Measurements from ENCODE around the gene USP10.
"Not testable (repeated sequence)": the region's sequence is repeated elsewhere in the genome, so short reads cannot be mapped to it uniquely, and the experiment has no call there.

Gene USP10

GRCh38 chr16:84686707-84687298 is 13.0 kb upstream of the USP10 start:
- H3K4me3 ChIP-seq (ENCODE audit: low read length) = no peak overlapping the region
- no peaks in the 10 kb centered on the region for H3K36me3 ChIP-seq (ENCODE audit: control insufficient read depth, insufficient read depth, low read length)
- DNase-seq (ENCODE audit: low read depth, low spot score) = no peak
- H3K4me1 ChIP-seq (ENCODE audit: control insufficient read depth, insufficient read depth, low read length) = peaks cover 2% of the 10 kb centered on the region; the same call in 1 of the 2 replicates
- H3K27ac ChIP-seq (ENCODE audit: low read length) = no peak overlapping the region
- H3K9me3 ChIP-seq (ENCODE audit: control insufficient read depth, insufficient read depth, low read length) = no peaks in the 10 kb centered on the region
- H3K27me3 ChIP-seq (ENCODE audit: control insufficient read depth, insufficient read depth, low read length) = no peaks in the 10 kb centered on the region
- no CpG with 5 or more reads among the region's 6 CpGs for WGBS (ENCODE audit: insufficient coverage, insufficient read length)

- no peaks in the 10 kb centered on the region for H3K9me3 ChIP-seq (ENCODE audit: control insufficient read depth, insufficient read depth, low read length)
- H3K27me3 ChIP-seq (ENCODE audit: control insufficient read depth, insufficient read depth, low read length) = no peaks in the 10 kb centered on the region
- no peak for DNase-seq (ENCODE audit: low read depth, low spot score)
- H3K4me3 ChIP-seq (ENCODE audit: low read length) = no peak overlapping the region
- H3K4me1 ChIP-seq (ENCODE audit: control insufficient read depth, insufficient read depth, low read length) = peaks cover 2% of the 10 kb centered on the region; the same call in 1 of the 2 replicates
- no CpG with 5 or more reads among the region's 6 CpGs for WGBS (ENCODE audit: insufficient coverage, insufficient read length)
- no peak overlapping the region for H3K27ac ChIP-seq (ENCODE audit: low read length)
- H3K36me3 ChIP-seq (ENCODE audit: control insufficient read depth, insufficient read depth, low read length) = no peaks in the 10 kb centered on the region
Measured at GRCh38 chr16:84687715-84688114, 12.1 kb upstream of the USP10 start.

GRCh38 chr16:84688163-84688562 is 11.6 kb upstream of the USP10 start:
- not testable (repeated sequence) for DNase-seq (ENCODE audit: low read depth, low spot score)

GRCh38 chr16:84689111-84689510 is 10.7 kb upstream of the USP10 start:
- WGBS (ENCODE audit: insufficient coverage, insufficient read length) = no CpG with 5 or more reads among the region's 8 CpGs
- H3K4me1 ChIP-seq (ENCODE audit: control insufficient read depth, insufficient read depth, low read length) = peaks cover 2% of the 10 kb centered on the region; the same call in 1 of the 2 replicates
- H3K27me3 ChIP-seq (ENCODE audit: control insufficient read depth, insufficient read depth, low read length) = no peaks in the 10 kb centered on the region
- no peak for DNase-seq (ENCODE audit: low read depth, low spot score)
- no peaks in the 10 kb centered on the region for H3K9me3 ChIP-seq (ENCODE audit: control insufficient read depth, insufficient read depth, low read length)
- no peak overlapping the region for H3K4me3 ChIP-seq (ENCODE audit: low read length)
- no peak overlapping the region for H3K27ac ChIP-seq (ENCODE audit: low read length)
- H3K36me3 ChIP-seq (ENCODE audit: control insufficient read depth, insufficient read depth, low read length) = no peaks in the 10 kb centered on the region

More at GRCh38 chr16:84688163-84688562, 11.6 kb upstream of the USP10 start:
- H3K27me3 ChIP-seq (ENCODE audit: control insufficient read depth, insufficient read depth, low read length); H3K36me3 ChIP-seq (ENCODE audit: control insufficient read depth, insufficient read depth, low read length); H3K4me3 ChIP-seq (ENCODE audit: low read length); H3K4me1 ChIP-seq (ENCODE audit: control insufficient read depth, insufficient read depth, low read length); H3K27ac ChIP-seq (ENCODE audit: low read length); H3K9me3 ChIP-seq (ENCODE audit: control insufficient read depth, insufficient read depth, low read length): not testable (repeated sequence)
- no CpG with 5 or more reads among the region's 4 CpGs for WGBS (ENCODE audit: insufficient coverage, insufficient read length)

- Histone ChIP-seq H3K27me3 (ENCODE audit: control insufficient read depth, insufficient read depth, low read length) (no peaks in the 10 kb centered on the region), H3K9me3 (ENCODE audit: control insufficient read depth, insufficient read depth, low read length) (no peaks in the 10 kb centered on the region), H3K4me1 (ENCODE audit: control insufficient read depth, insufficient read depth, low read length) (no peaks in the 10 kb centered on the region), H3K27ac (ENCODE audit: low read length) (no peak overlapping the region), H3K4me3 (ENCODE audit: low read length) (no peak overlapping the region), H3K36me3 (ENCODE audit: control insufficient read depth, insufficient read depth, low read length) (no peaks in the 10 kb centered on the region)
- WGBS (ENCODE audit: insufficient coverage, insufficient read length) = no CpG with 5 or more reads among the region's 6 CpGs
- no peak for DNase-seq (ENCODE audit: low read depth, low spot score)
Measured at GRCh38 chr16:84690088-84690819, 9.5 kb upstream of the USP10 start.

- Histone ChIP-seq H3K27me3 (ENCODE audit: control insufficient read depth, insufficient read depth, low read length) (no peaks in the 10 kb centered on the region), H3K27ac (ENCODE audit: low read length) (no peak overlapping the region), H3K4me3 (ENCODE audit: low read length) (no peak overlapping the region), H3K9me3 (ENCODE audit: control insufficient read depth, insufficient read depth, low read length) (no peaks in the 10 kb centered on the region), H3K36me3 (ENCODE audit: control insufficient read depth, insufficient read depth, low read length) (no peaks in the 10 kb centered on the region), H3K4me1 (ENCODE audit: control insufficient read depth, insufficient read depth, low read length) (no peaks in the 10 kb centered on the region)
- DNase-seq (ENCODE audit: low read depth, low spot score) = no peak
- WGBS (ENCODE audit: insufficient coverage, insufficient read length) = 100% methylated on average over 1 of the region's 6 CpGs
Measured at GRCh38 chr16:84692451-84693214, 7.2 kb upstream of the USP10 start.

- WGBS (ENCODE audit: insufficient coverage, insufficient read length) = no CpG with 5 or more reads among the region's 10 CpGs
- H3K27me3 ChIP-seq (ENCODE audit: control insufficient read depth, insufficient read depth, low read length) = not testable (repeated sequence)
Measured at GRCh38 chr16:84693869-84694268, 5.9 kb upstream of the USP10 start.

GRCh38 chr16:84694980-84695379 is 4.8 kb upstream of the USP10 start:
- no peaks in the 10 kb centered on the region for H3K9me3 ChIP-seq (ENCODE audit: control insufficient read depth, insufficient read depth, low read length)
- no peak for DNase-seq (ENCODE audit: low read depth, low spot score)
- no peaks in the 10 kb centered on the region for H3K4me1 ChIP-seq (ENCODE audit: control insufficient read depth, insufficient read depth, low read length)
- no CpG with 5 or more reads among the region's 2 CpGs for WGBS (ENCODE audit: insufficient coverage, insufficient read length)
- H3K36me3 ChIP-seq (ENCODE audit: control insufficient read depth, insufficient read depth, low read length) = no peaks in the 10 kb centered on the region
- no peaks in the 10 kb centered on the region for H3K27me3 ChIP-seq (ENCODE audit: control insufficient read depth, insufficient read depth, low read length)
- no peak overlapping the region for H3K4me3 ChIP-seq (ENCODE audit: low read length)
- H3K27ac ChIP-seq (ENCODE audit: low read length) = no peak overlapping the region

More at GRCh38 chr16:84693869-84694268, 5.9 kb upstream of the USP10 start:
- H3K36me3 ChIP-seq (ENCODE audit: control insufficient read depth, insufficient read depth, low read length); H3K4me3 ChIP-seq (ENCODE audit: low read length); H3K4me1 ChIP-seq (ENCODE audit: control insufficient read depth, insufficient read depth, low read length); DNase-seq (ENCODE audit: low read depth, low spot score); H3K9me3 ChIP-seq (ENCODE audit: control insufficient read depth, insufficient read depth, low read length); H3K27ac ChIP-seq (ENCODE audit: low read length): not testable (repeated sequence)

GRCh38 chr16:84699147-84699711 is 571 bp upstream of the USP10 start:
- DNase-seq (ENCODE audit: low read depth, low spot score) = no peak
- Histone ChIP-seq H3K4me1 (ENCODE audit: control insufficient read depth, insufficient read depth, low read length) (no peaks in the 10 kb centered on the region), H3K36me3 (ENCODE audit: control insufficient read depth, insufficient read depth, low read length) (no peaks in the 10 kb centered on the region), H3K4me3 (ENCODE audit: low read length) (peak overlapping the region; percentile 33; the same call in 1 of the 2 replicates), H3K27ac (ENCODE audit: low read length) (no peak overlapping the region), H3K9me3 (ENCODE audit: control insufficient read depth, insufficient read depth, low read length) (no peaks in the 10 kb centered on the region), H3K27me3 (ENCODE audit: control insufficient read depth, insufficient read depth, low read length) (no peaks in the 10 kb centered on the region)
- WGBS (ENCODE audit: insufficient coverage, insufficient read length) = no CpG with 5 or more reads among the region's 29 CpGs
